Body of pancreas (tissue), 4 donors: ENCODE results near the gene MUSTN1.

Source experiments
- POLR2A ChIP-seq, 3 donors: fragments of 450-650 bp; IDR thresholded peaks; one replicate each; pipeline ENCODE4 v1.6.1; 2016; ENCODE audit warnings: antibody characterized with exemption in 3 of 3, mild to moderate bottlenecking in 2 of 3
- TF ChIP-seq, protein P1 (sequence below), 7 experiments: fragments of 450-650 bp in 4 of 7; fragments of 200-600 bp in 3 of 7; sonication (generic) in 3 of 7; IDR thresholded peaks; one replicate each; pipeline ENCODE4 v1.5.1; 2016 to 2019; ENCODE audit warnings: antibody characterized with exemption in 7 of 7

DNA sequence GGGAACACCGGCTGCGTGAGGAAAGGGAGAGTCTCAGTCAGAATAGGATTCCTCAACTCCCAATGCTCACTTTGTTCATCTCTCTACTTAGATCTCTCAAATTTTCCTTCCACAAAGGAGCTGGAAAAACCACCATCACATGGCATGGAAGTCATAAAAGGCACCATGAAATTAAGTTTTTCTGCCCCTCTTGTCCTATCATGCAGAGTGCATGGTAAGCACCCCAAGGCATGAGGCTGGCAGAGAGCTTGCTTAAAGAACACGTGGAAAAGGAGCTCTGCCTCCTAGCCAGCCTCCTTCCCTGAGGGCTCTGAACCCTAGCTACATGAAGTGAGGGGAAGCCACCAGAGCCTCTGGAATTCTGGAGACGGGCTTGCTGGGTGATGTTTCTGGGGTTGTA is 44.8 kb upstream of the MUSTN1 start:
- TF ChIP-seq, protein P1, sequence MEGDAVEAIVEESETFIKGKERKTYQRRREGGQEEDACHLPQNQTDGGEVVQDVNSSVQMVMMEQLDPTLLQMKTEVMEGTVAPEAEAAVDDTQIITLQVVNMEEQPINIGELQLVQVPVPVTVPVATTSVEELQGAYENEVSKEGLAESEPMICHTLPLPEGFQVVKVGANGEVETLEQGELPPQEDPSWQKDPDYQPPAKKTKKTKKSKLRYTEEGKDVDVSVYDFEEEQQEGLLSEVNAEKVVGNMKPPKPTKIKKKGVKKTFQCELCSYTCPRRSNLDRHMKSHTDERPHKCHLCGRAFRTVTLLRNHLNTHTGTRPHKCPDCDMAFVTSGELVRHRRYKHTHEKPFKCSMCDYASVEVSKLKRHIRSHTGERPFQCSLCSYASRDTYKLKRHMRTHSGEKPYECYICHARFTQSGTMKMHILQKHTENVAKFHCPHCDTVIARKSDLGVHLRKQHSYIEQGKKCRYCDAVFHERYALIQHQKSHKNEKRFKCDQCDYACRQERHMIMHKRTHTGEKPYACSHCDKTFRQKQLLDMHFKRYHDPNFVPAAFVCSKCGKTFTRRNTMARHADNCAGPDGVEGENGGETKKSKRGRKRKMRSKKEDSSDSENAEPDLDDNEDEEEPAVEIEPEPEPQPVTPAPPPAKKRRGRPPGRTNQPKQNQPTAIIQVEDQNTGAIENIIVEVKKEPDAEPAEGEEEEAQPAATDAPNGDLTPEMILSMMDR (IDR thresholded peaks at IDR 0.05), result no peak
- no peak for TF ChIP-seq POLR2A (IDR thresholded peaks at IDR 0.05)
